Activated CD4-positive, alpha-beta memory T cell treated with anti-CD3 and anti-CD28 coated beads for 36 hours (primary cell): ENCODE measurements around the gene H1-8. TPM values are rescaled to one million over a fixed set of nuclear protein-coding genes. Genes with fewer than 3 reads are reported as not detected.

Source experiments
- CTCF ChIA-PET: fragments of 350-600 bp; sonication (Branson Sonifier 250); formaldehyde crosslinking; loops from one replicate; lab custom pipeline; 2021; ENCODE audit warnings: antibody characterized with exemption, inconsistent platforms; lab: Charles Lee
- POLR2A ChIA-PET: fragments of 350-600 bp; sonication (Branson Sonifier 250); formaldehyde crosslinking; loops from one replicate; lab custom pipeline; 2021; ENCODE audit warnings: antibody characterized with exemption; lab: Charles Lee
- DNase-seq: peaks from one replicate; pipeline ENCODE4 v3.0.0-alpha.2; 2020
- H3K27ac Mint-ChIP-seq: one replicate; pipeline ENCODE4 v1.8.0; 2021; ENCODE audit warnings: mixed read lengths
- H3K27me3 Mint-ChIP-seq: one replicate; pipeline ENCODE4 v1.8.0; 2021; ENCODE audit warnings: mixed read lengths
- H3K36me3 Mint-ChIP-seq: one replicate; pipeline ENCODE4 v1.8.0; 2021; ENCODE audit warnings: mixed read lengths
- H3K4me1 Mint-ChIP-seq: one replicate; pipeline ENCODE4 v1.8.0; 2021; ENCODE audit warnings: low read depth, mixed read lengths
- H3K4me3 Mint-ChIP-seq: one replicate; pipeline ENCODE4 v1.8.0; 2021; ENCODE audit warnings: mild to moderate bottlenecking, mixed read lengths
- H3K9me3 Mint-ChIP-seq: one replicate; pipeline ENCODE4 v1.8.0; 2021; ENCODE audit warnings: mixed read lengths
- intact Hi-C: fragments of 100-400 bp; cut with micrococcal nuclease; formaldehyde crosslinking; loops from one replicate; pipeline ENCODE4 v1.15.1; 2023
- total RNA-seq, 2 experiments: library from RNA; stranded (reverse); gene quantifications; one replicate each; pipeline ENCODE4 v1.2.3, GENCODE V29; 2021

H1-8 gene
- total RNA-seq, 2 experiments from 2014 or later: not detected

- Mint-ChIP-seq H3K4me1 (peaks cover 14% of the 10 kb centered on the region), H3K9me3 (no peaks in the 10 kb centered on the region), H3K4me3 (no peak overlapping the region), H3K36me3 (no peaks in the 10 kb centered on the region), H3K27ac (no peak overlapping the region), H3K27me3 (no peaks in the 10 kb centered on the region)
- intact Hi-C loops: loop anchor here (2.0 kb wide), 1 partner anchor 18 kb away; no protein-coding TSS in a partner anchor
- DNase-seq: no peak
- POLR2A ChIA-PET: no interaction called here
- CTCF ChIA-PET: interaction anchor here (0.8 to 2.2 kb wide), 2 partner anchors 105 to 139 kb away, joined by 3 to 9 read pairs; no protein-coding TSS in a partner anchor
These were observed 52.0 kb downstream of the H1-8 start for GRCh38 chr3:129594907-129595390.

- POLR2A ChIA-PET: no interaction called here
- H3K36me3 Mint-ChIP-seq: no peaks in the 10 kb centered on the region
- CTCF ChIA-PET: no interaction called here
- H3K27ac Mint-ChIP-seq: no peak overlapping the region
- intact Hi-C loops: loop anchor here (2.0 kb wide), 1 partner anchor 19 kb away; no protein-coding TSS in a partner anchor
- H3K9me3 Mint-ChIP-seq: no peaks in the 10 kb centered on the region
- DNase-seq: no peak
- peaks cover 14% of the 10 kb centered on the region for H3K4me1 Mint-ChIP-seq
- no peaks in the 10 kb centered on the region for H3K27me3 Mint-ChIP-seq
- H3K4me3 Mint-ChIP-seq: no peak overlapping the region
These were observed 52.7 kb downstream of the H1-8 start for GRCh38 chr3:129595544-129596193.

GRCh38 chr3:129596194-129597086 is 53.5 kb downstream of the H1-8 start:
- no peak overlapping the region for H3K4me3 Mint-ChIP-seq
- H3K27me3 Mint-ChIP-seq: no peaks in the 10 kb centered on the region
- no peak overlapping the region for H3K27ac Mint-ChIP-seq
- ChIA-PET CTCF (no interaction called here), POLR2A (no interaction called here)
- no peak for DNase-seq
- H3K9me3 Mint-ChIP-seq: no peaks in the 10 kb centered on the region
- H3K4me1 Mint-ChIP-seq: peaks cover 14% of the 10 kb centered on the region
- no peaks in the 10 kb centered on the region for H3K36me3 Mint-ChIP-seq
- intact Hi-C loops: no loop called here

- no peaks in the 10 kb centered on the region for H3K9me3 Mint-ChIP-seq
- H3K4me3 Mint-ChIP-seq: no peak overlapping the region
- no peak overlapping the region for H3K27ac Mint-ChIP-seq
- H3K36me3 Mint-ChIP-seq: no peaks in the 10 kb centered on the region
- intact Hi-C loops: no loop called here
- peaks cover 14% of the 10 kb centered on the region for H3K4me1 Mint-ChIP-seq
- CTCF ChIA-PET: no interaction called here
- DNase-seq: no peak
- POLR2A ChIA-PET: no interaction called here
- no peaks in the 10 kb centered on the region for H3K27me3 Mint-ChIP-seq
These were observed 54.4 kb downstream of the H1-8 start for GRCh38 chr3:129597087-129597999.

- H3K9me3 Mint-ChIP-seq: no peaks in the 10 kb centered on the region
These were observed 55.0 kb downstream of the H1-8 start for GRCh38 chr3:129598000-129598381.

GRCh38 chr3:129598484-129598883 is 55.5 kb downstream of the H1-8 start:
- CTCF ChIA-PET: no interaction called here

More at GRCh38 chr3:129598000-129598381, 55.0 kb downstream of the H1-8 start:
- no peak overlapping the region for H3K27ac Mint-ChIP-seq
- H3K27me3 Mint-ChIP-seq: no peaks in the 10 kb centered on the region
- H3K4me1 Mint-ChIP-seq: peaks cover 13% of the 10 kb centered on the region
- intact Hi-C loops: no loop called here
- ChIA-PET CTCF (no interaction called here), POLR2A (no interaction called here)
- H3K4me3 Mint-ChIP-seq: no peak overlapping the region
- no peak for DNase-seq
- no peaks in the 10 kb centered on the region for H3K36me3 Mint-ChIP-seq

GRCh38 chr3:129599073-129599472 is 56.1 kb downstream of the H1-8 start:
- Mint-ChIP-seq H3K4me1 (peaks cover 2% of the 10 kb centered on the region), H3K36me3 (no peaks in the 10 kb centered on the region), H3K9me3 (no peaks in the 10 kb centered on the region), H3K27me3 (no peaks in the 10 kb centered on the region), H3K4me3 (no peak overlapping the region), H3K27ac (no peak overlapping the region)
- intact Hi-C loops: no loop called here
- no peak for DNase-seq
- POLR2A ChIA-PET: no interaction called here
- CTCF ChIA-PET: no interaction called here

More at GRCh38 chr3:129598484-129598883, 55.5 kb downstream of the H1-8 start:
- Mint-ChIP-seq H3K36me3 (no peaks in the 10 kb centered on the region), H3K4me3 (no peak overlapping the region), H3K27ac (no peak overlapping the region), H3K4me1 (peaks cover 8% of the 10 kb centered on the region), H3K27me3 (no peaks in the 10 kb centered on the region), H3K9me3 (no peaks in the 10 kb centered on the region)
- POLR2A ChIA-PET: no interaction called here
- no peak for DNase-seq
- intact Hi-C loops: no loop called here

GRCh38 chr3:129599607-129600006 is 56.6 kb downstream of the H1-8 start:
- ChIA-PET POLR2A (no interaction called here), CTCF (no interaction called here)
- no peak for DNase-seq
- Mint-ChIP-seq H3K27ac (no peak overlapping the region), H3K9me3 (no peaks in the 10 kb centered on the region), H3K36me3 (no peaks in the 10 kb centered on the region), H3K4me3 (no peak overlapping the region), H3K27me3 (peaks cover 4% of the 10 kb centered on the region), H3K4me1 (peaks cover under 1% of the 10 kb centered on the region)
- intact Hi-C loops: no loop called here

- H3K4me3 Mint-ChIP-seq: no peak overlapping the region
- ChIA-PET POLR2A (no interaction called here), CTCF (no interaction called here)
- intact Hi-C loops: no loop called here
- H3K4me1 Mint-ChIP-seq: peaks cover 2% of the 10 kb centered on the region
- no peaks in the 10 kb centered on the region for H3K36me3 Mint-ChIP-seq
- H3K9me3 Mint-ChIP-seq: no peaks in the 10 kb centered on the region
- peaks cover 8% of the 10 kb centered on the region for H3K27me3 Mint-ChIP-seq
- H3K27ac Mint-ChIP-seq: no peak overlapping the region
- DNase-seq: no peak
These were observed 57.4 kb downstream of the H1-8 start for GRCh38 chr3:129600348-129600747.
